SK-N-MC (cell line): ENCODE data around the gene NR1D1.

Experiments used
- EZH2 ChIP-seq: fragments of 200-600 bp; sonication (generic); IDR thresholded peaks from one replicate; pipeline ENCODE4 v1.6.1; 2017; ENCODE audit warnings: antibody characterized with exemption
- FOXP2 ChIP-seq: optimal IDR thresholded peaks from 2 replicates; pipeline ENCODE3; 2011; ENCODE audit warnings: mild to moderate bottlenecking, moderate library complexity; ENCODE audit not compliant: insufficient read depth; ENCODE audit errors: extremely low read length, control extremely low read depth
- POLR2AphosphoS5 ChIP-seq: IDR thresholded peaks from 2 replicates; pipeline ENCODE4 v1.6.1; 2012; ENCODE audit warnings: mild to moderate bottlenecking, low read depth, low read length, borderline replicate concordance

- no peak for TF ChIP-seq EZH2
- no peak for TF ChIP-seq POLR2AphosphoS5
- no peak for TF ChIP-seq FOXP2
Measured at GRCh38 chr17:40090237-40091119, 9.9 kb downstream of the NR1D1 start.
